NCI-H524 treated with DMSO at 0.1 percent for 48 hours (cell line): Measurements from ENCODE around the gene CTDNEP1.
A peak's percentile ranks its signal among the peaks of the same experiment; 100 is the strongest.
"Not testable (repeated sequence)": the region's sequence is repeated elsewhere in the genome, so short reads cannot be mapped to it uniquely, and the experiment has no call there.

Source experiments
- DNase-seq: peaks from one replicate; lab custom pipeline; 2025; lab: John Stamatoyannopoulos, UW

Gene CTDNEP1

GRCh38 chr17:7246779-7247178 lies 4.8 kb downstream of the CTDNEP1 start:
- DNase-seq, result no peak

GRCh38 chr17:7243838-7244237 lies 7.7 kb downstream of the CTDNEP1 start:
- DNase-seq, result not testable (repeated sequence)

GRCh38 chr17:7243453-7243729 lies 8.1 kb downstream of the CTDNEP1 start:
- DNase-seq, result no peak

GRCh38 chr17:7242717-7243452 lies 8.6 kb downstream of the CTDNEP1 start:
- peak; percentile 53 for DNase-seq

- DNase-seq, result no peak
These were observed 9.5 kb downstream of the CTDNEP1 start, which contains the start of gene GABARAP for GRCh38 chr17:7241783-7242716. Gene GABARAP (minus strand): TSS chr17:7242449. CDS start chr17:7242330, 119 bp downstream.

GRCh38 chr17:7241090-7241733 lies 10.3 kb downstream of the CTDNEP1 start:
- no peak for DNase-seq

GRCh38 chr17:7240375-7240774 lies 11.2 kb downstream of the CTDNEP1 start:
- DNase-seq, result no peak

GRCh38 chr17:7239091-7240027 lies 12.2 kb downstream of the CTDNEP1 start, which contains the start of gene PHF23:
Gene PHF23 (minus strand): TSS chr17:7239457. CDS start chr17:7239279, 178 bp downstream.
- peak; percentile 85 for DNase-seq

GRCh38 chr17:7238420-7239090 lies 13.0 kb downstream of the CTDNEP1 start:
- no peak for DNase-seq

GRCh38 chr17:7237761-7238419 lies 13.6 kb downstream of the CTDNEP1 start:
- DNase-seq, result no peak

- DNase-seq, result no peak
These were observed 14.2 kb downstream of the CTDNEP1 start for GRCh38 chr17:7237266-7237760.

GRCh38 chr17:7236808-7237207 lies 14.7 kb downstream of the CTDNEP1 start:
- DNase-seq, result no peak

GRCh38 chr17:7235693-7236665 lies 15.6 kb downstream of the CTDNEP1 start:
- no peak for DNase-seq

- DNase-seq, result no peak
These were observed 17.2 kb downstream of the CTDNEP1 start, which contains the start of gene DVL2 for GRCh38 chr17:7234083-7234951. Gene DVL2 (minus strand): TSS chr17:7234517. CDS start chr17:7234262, 255 bp downstream.

- no peak for DNase-seq
These were observed 17.8 kb downstream of the CTDNEP1 start for GRCh38 chr17:7233701-7234082.

GRCh38 chr17:7232114-7232513 lies 19.4 kb downstream of the CTDNEP1 start:
- no peak for DNase-seq

- DNase-seq, result no peak
These were observed 22.0 kb downstream of the CTDNEP1 start for GRCh38 chr17:7229504-7229903.

- no peak for DNase-seq
These were observed 22.6 kb downstream of the CTDNEP1 start for GRCh38 chr17:7228920-7229319.
